Measurements from ENCODE around the gene AKR1C4.

The AKR1C4 gene

GRCh38 chr10:5266804-5267203 lies 70.2 kb downstream of the AKR1C4 start:
- no peak for DNase-seq (ENCODE audit: low spot score)

- no peak for DNase-seq (ENCODE audit: low spot score)
These were observed 71.6 kb downstream of the AKR1C4 start for GRCh38 chr10:5268234-5268633.

All from LoVo (cell line).